Suprapubic skin (tissue), 3 donors: Measurements from ENCODE around the gene EBNA1BP2.

Experiments
- CTCF ChIP-seq, 2 donors: fragments of 200-600 bp in 1 of 2; fragments of 450-650 bp in 1 of 2; sonication (generic) in 1 of 2; IDR thresholded peaks; one replicate each; pipeline ENCODE4 v1.5.1; 2016 to 2019; ENCODE audit warnings: antibody characterized with exemption in 2 of 2, mild to moderate bottlenecking in 1 of 2, moderate library complexity in 1 of 2
- EP300 ChIP-seq: sonication (generic); formaldehyde crosslinking; IDR thresholded peaks from one replicate; pipeline ENCODE4 v1.6.1; 2017; ENCODE audit warnings: antibody characterized with exemption

GRCh38 chr1:43171876-43172526 is at the start of gene EBNA1BP2, which contains the start of gene CFAP57:
- TF ChIP-seq CTCF (IDR thresholded peaks at IDR 0.05) (no peak), EP300 (no peak)
